Measurements from ENCODE around the gene KIF16B.

DNA sequence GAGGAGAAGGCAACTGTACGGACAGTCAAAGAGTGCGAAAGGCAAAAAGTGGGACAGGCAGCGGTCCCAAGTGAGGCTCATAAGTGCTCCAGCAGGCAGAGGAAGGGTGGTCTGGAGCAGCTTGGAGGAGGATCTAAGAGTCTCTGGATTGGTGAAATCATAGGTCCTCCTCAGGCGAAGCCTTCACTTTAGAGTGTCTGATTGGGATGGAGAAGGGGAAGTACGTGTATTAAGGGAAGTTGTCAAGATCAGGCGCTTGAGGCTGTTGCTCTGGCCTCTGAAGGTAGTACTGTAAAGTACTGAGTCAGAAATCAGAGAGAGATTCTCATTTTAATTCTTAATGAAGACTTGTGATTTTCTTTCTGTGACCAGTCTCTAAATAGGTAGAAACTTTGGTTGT lies 185.6 kb downstream of the KIF16B start:
- TF ChIP-seq, protein P1, sequence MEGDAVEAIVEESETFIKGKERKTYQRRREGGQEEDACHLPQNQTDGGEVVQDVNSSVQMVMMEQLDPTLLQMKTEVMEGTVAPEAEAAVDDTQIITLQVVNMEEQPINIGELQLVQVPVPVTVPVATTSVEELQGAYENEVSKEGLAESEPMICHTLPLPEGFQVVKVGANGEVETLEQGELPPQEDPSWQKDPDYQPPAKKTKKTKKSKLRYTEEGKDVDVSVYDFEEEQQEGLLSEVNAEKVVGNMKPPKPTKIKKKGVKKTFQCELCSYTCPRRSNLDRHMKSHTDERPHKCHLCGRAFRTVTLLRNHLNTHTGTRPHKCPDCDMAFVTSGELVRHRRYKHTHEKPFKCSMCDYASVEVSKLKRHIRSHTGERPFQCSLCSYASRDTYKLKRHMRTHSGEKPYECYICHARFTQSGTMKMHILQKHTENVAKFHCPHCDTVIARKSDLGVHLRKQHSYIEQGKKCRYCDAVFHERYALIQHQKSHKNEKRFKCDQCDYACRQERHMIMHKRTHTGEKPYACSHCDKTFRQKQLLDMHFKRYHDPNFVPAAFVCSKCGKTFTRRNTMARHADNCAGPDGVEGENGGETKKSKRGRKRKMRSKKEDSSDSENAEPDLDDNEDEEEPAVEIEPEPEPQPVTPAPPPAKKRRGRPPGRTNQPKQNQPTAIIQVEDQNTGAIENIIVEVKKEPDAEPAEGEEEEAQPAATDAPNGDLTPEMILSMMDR (IDR thresholded peaks at IDR 0.05) = no peak
- TF ChIP-seq POLR2A (IDR thresholded peaks at IDR 0.05) (no peak), POLR2AphosphoS5 (IDR thresholded peaks at IDR 0.05) (no peak), EP300 (IDR thresholded peaks at IDR 0.05) (no peak)
